Measurements from ENCODE around the gene SLCO3A1.

DNA sequence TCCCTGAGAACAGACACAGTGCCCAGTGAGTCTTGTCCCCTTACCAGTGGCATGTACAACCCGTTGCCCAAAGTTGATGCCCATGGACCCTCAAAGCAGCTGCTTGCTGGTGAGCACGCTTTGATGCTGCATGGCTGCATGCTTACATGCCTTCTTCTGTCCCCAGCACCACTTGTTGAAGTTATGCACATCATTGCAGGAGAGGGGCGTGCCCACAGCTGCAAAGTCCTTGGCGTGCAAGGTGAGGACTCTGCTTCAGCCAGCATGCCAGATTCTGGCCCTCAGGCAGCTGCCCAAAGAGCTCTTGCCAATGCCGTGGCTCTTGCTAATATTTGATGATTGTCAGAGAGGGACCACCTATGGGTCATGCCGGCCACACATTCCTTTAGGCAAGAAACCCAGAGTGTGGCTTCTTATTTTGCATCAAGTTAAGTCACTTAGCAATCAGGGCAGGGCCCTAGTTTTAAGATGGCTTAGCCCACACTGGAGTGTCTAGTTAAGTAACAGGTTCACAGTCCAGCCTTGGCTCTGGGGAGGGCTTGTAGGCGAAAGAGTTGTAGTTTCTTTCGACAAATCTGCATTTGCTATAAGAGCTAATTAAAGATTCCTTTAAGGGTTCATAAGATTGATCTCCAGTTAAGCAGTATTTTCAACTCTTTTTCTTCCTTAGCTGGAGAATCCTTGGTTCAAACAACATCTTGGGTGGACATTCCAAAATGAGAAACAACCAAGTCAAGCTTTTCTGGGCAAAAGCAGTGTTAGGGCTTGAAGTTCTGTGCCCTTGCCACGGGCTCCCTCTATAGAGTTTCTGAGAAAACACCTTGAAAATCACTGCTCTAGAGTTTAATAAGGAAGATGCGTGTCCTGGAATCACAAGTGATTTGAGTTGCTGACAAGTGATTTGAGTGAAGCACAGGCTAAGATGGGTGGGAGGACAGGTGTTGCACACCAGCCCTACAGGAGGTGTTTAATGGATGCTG is 128.6 kb downstream of the SLCO3A1 start:
- no peak for TF ChIP-seq EZH2 (IDR thresholded peaks at IDR 0.05; ENCODE audit: insufficient read depth, poor library complexity, severe bottlenecking)
- TF ChIP-seq EZH2phosphoT487 (IDR thresholded peaks at IDR 0.05; ENCODE audit: insufficient read depth, low read depth), result no peak

Measured in GM23248 (cell line).